Uterus (tissue), 4 donors: ENCODE data around the gene CHRNA9. TPM values are rescaled to one million over a fixed set of nuclear protein-coding genes. Genes with fewer than 3 reads are reported as not detected.

Experiments used
- DNase-seq, 2 donors: peaks; one replicate each; pipeline ENCODE4 v3.0.0-alpha.2; 2019 to 2020
- H3K27ac ChIP-seq, 2 donors: fragments of 200-600 bp; sonication (generic); 1 replicate in 1 of 2; 2 replicates in 1 of 2; pipeline ENCODE4 v1.5.1; 2016 to 2018
- H3K27me3 ChIP-seq, 2 donors: fragments of 200-600 bp; sonication (generic); one replicate each; pipeline ENCODE4 v1.5.1; 2018 to 2019; ENCODE audit warnings: control low read depth in 1 of 2
- H3K36me3 ChIP-seq, 2 donors: fragments of 200-600 bp; sonication (generic); one replicate each; pipeline ENCODE4 v1.5.1; 2019; ENCODE audit warnings: control low read depth in 1 of 2
- H3K4me1 ChIP-seq, 2 donors: fragments of 200-600 bp; sonication (generic); one replicate each; pipeline ENCODE4 v1.5.1; 2018 to 2019; ENCODE audit warnings: control low read depth in 1 of 2
- H3K4me3 ChIP-seq, 2 donors: fragments of 200-600 bp; sonication (generic); 1 replicate in 1 of 2; 2 replicates in 1 of 2; pipeline ENCODE4 v1.5.1; 2018 to 2019; ENCODE audit warnings: mild to moderate bottlenecking in 1 of 2
- H3K9me3 ChIP-seq, 2 donors: fragments of 200-600 bp; sonication (generic); one replicate each; pipeline ENCODE4 v1.5.1; 2019; ENCODE audit warnings: control low read depth in 1 of 2
- CTCF ChIP-seq, 4 experiments: fragments of 200-600 bp in 2 of 4; fragments of 450-650 bp in 2 of 4; sonication (generic) in 2 of 4; IDR thresholded peaks; one replicate each; pipeline ENCODE4 v1.5.1; 2016 to 2019; ENCODE audit warnings: antibody characterized with exemption in 4 of 4, mild to moderate bottlenecking in 2 of 4, moderate library complexity in 1 of 4
- POLR2A ChIP-seq, 2 donors: fragments of 450-650 bp; IDR thresholded peaks; one replicate each; pipeline ENCODE4 v1.6.1; 2016; ENCODE audit warnings: antibody characterized with exemption in 2 of 2, mild to moderate bottlenecking in 1 of 2, moderate library complexity in 1 of 2
- intact Hi-C: fragments of 100-400 bp; cut with DNase I; formaldehyde crosslinking; loops from one replicate; pipeline ENCODE4 v1.15.1; 2023; ENCODE audit warnings: low total_unique reads
- total RNA-seq, 4 donors: library from RNA; depleted of rRNA in 3 of 4; stranded (reverse); fragments of >200 nt in 3 of 4; gene quantifications; one replicate each; pipeline versions ENCODE4 v1.1.0 to v1.2.4, GENCODE V29; 2014 to 2023
- donor health status: DM: yes; HTN: yes; CAD: no.

Gene CHRNA9
- total RNA-seq, 4 donors from 2014 or later, result not detected

- Histone ChIP-seq H3K4me3 (no peak overlapping the region), H3K9me3 (no peaks in the 10 kb centered on the region), H3K36me3 (no peaks in the 10 kb centered on the region), H3K27me3 (no peaks in the 10 kb centered on the region), H3K27ac (no peak overlapping the region), H3K4me1 (no peaks in the 10 kb centered on the region)
- DNase-seq, result no peak
- intact Hi-C loops, result loop anchor here (10.0 kb wide), 1 partner anchor 162 kb away; no protein-coding TSS in a partner anchor
- TF ChIP-seq POLR2A (IDR thresholded peaks at IDR 0.05) (no peak), CTCF (IDR thresholded peaks at IDR 0.05) (no peak)
These were observed 28.2 kb upstream of the CHRNA9 start for GRCh38 chr4:40306976-40307375.

- Histone ChIP-seq H3K9me3 (no peaks in the 10 kb centered on the region), H3K27ac (no peak overlapping the region), H3K4me3 (no peak overlapping the region), H3K36me3 (no peaks in the 10 kb centered on the region), H3K4me1 (no peaks in the 10 kb centered on the region), H3K27me3 (no peaks in the 10 kb centered on the region)
- intact Hi-C loops, result loop anchor here (10.0 kb wide), 1 partner anchor 163 kb away; no protein-coding TSS in a partner anchor
- no peak for DNase-seq
- TF ChIP-seq CTCF (IDR thresholded peaks at IDR 0.05) (no peak), POLR2A (IDR thresholded peaks at IDR 0.05) (no peak)
These were observed 27.3 kb upstream of the CHRNA9 start for GRCh38 chr4:40307627-40308497.

- no peaks in the 10 kb centered on the region for H3K4me1 ChIP-seq
- H3K9me3 ChIP-seq, result no peaks in the 10 kb centered on the region
- H3K4me3 ChIP-seq, result no peak overlapping the region
- no peaks in the 10 kb centered on the region for H3K27me3 ChIP-seq
- TF ChIP-seq CTCF (IDR thresholded peaks at IDR 0.05) (no peak), POLR2A (IDR thresholded peaks at IDR 0.05) (no peak)
- H3K36me3 ChIP-seq, result no peaks in the 10 kb centered on the region
- no peak for DNase-seq
- intact Hi-C loops, result loop anchor here (10.0 kb wide), 1 partner anchor 164 kb away; no protein-coding TSS in a partner anchor
- no peak overlapping the region for H3K27ac ChIP-seq
These were observed 26.5 kb upstream of the CHRNA9 start for GRCh38 chr4:40308528-40309122.

GRCh38 chr4:40309250-40309774, 25.8 kb upstream of the CHRNA9 start:
- Histone ChIP-seq H3K4me1 (no peaks in the 10 kb centered on the region), H3K9me3 (no peaks in the 10 kb centered on the region), H3K4me3 (no peak overlapping the region), H3K36me3 (no peaks in the 10 kb centered on the region), H3K27ac (peak overlapping the region; percentile 12 to 40), H3K27me3 (no peaks in the 10 kb centered on the region)
- intact Hi-C loops, result loop anchor here (10.0 kb wide), 1 partner anchor 165 kb away; no protein-coding TSS in a partner anchor
- TF ChIP-seq POLR2A (IDR thresholded peaks at IDR 0.05), result no peak
- peak; percentile 73 to 86 (median 82) for TF ChIP-seq CTCF (IDR thresholded peaks at IDR 0.05)
- DNase-seq, result peak; percentile 86 to 89

GRCh38 chr4:40310225-40310624, 24.9 kb upstream of the CHRNA9 start:
- H3K4me3 ChIP-seq, result no peak overlapping the region
- H3K27ac ChIP-seq, result no peak overlapping the region
- TF ChIP-seq POLR2A (IDR thresholded peaks at IDR 0.05), result no peak
- TF ChIP-seq CTCF (IDR thresholded peaks at IDR 0.05), result no peak
- no peaks in the 10 kb centered on the region for H3K27me3 ChIP-seq
- H3K4me1 ChIP-seq, result no peaks in the 10 kb centered on the region
- intact Hi-C loops, result no loop called here
- no peaks in the 10 kb centered on the region for H3K36me3 ChIP-seq
- H3K9me3 ChIP-seq, result no peaks in the 10 kb centered on the region
- DNase-seq, result no peak
